K562 (cell line): ENCODE measurements around the gene IFI27L2. TPM values are rescaled to one million over a fixed set of nuclear protein-coding genes. Genes with fewer than 3 reads are reported as not detected.

Experiments used
- ATAC-seq: fragments of 200-7000 bp; cut with Tn5 transposase; 3 replicates; pipeline ENCODE4 v1.9.1; 2020; ENCODE audit warnings: moderate library complexity
- BruUV-seq: library from RNA; stranded (reverse); fragments of 400-500 nt; replicated peaks from 2 replicates; lab custom pipeline; 2021; lab: Mats Ljungman, UMichigan
- CTCF ChIA-PET: fragments of 300-600 bp; formaldehyde crosslinking; extraction: SDS; loops from one replicate; lab custom pipeline; 2021; ENCODE audit warnings: low intra/inter-chr PET ratio; lab: Yijun Ruan, JAX
- POLR2A ChIA-PET: fragments of 300-600, 350-650 bp; sonication (Branson Sonifier 250); formaldehyde crosslinking; extraction: SDS; loops from one replicate; lab custom pipeline; 2021; ENCODE audit warnings: antibody characterized with exemption, inconsistent platforms; lab: Yijun Ruan, JAX
- DNase-seq, 4 experiments: peaks; one replicate each; pipeline versions ENCODE4 v3.0.0 to v3.0.0-alpha.2; 2011 to 2018; ENCODE audit warnings: low spot score in 3 of 4, mixed read lengths in 3 of 4; ENCODE audit errors: extremely low read depth in 1 of 4
- FAIRE-seq: peaks from 2 replicates; lab custom pipeline; 2011; peaks lifted over from hg19 to GRCh38; lab: Jason Lieb, UNC
- H2AFZ ChIP-seq: 2 replicates; pipeline ENCODE4 v1.6.0; 2011; ENCODE audit warnings: low read depth, low read length, control low read depth, inconsistent platforms
- H3K27ac ChIP-seq: fragments of 200-600 bp; 3 replicates; pipeline ENCODE4 v1.8.0; 2011; ENCODE audit warnings: low read depth, mild to moderate bottlenecking, control low read depth, inconsistent platforms, low read length, moderate library complexity, mixed read lengths; ENCODE audit errors: extremely low read depth
- H3K27me3 ChIP-seq, 2 experiments: fragments of 300-600 bp in 1 of 2; 2 replicates in 1 of 2; 3 replicates in 1 of 2; pipeline versions ENCODE4 v1.6.0 to v1.8.0; 2011; ENCODE audit warnings: inconsistent platforms in 2 of 2, low read length in 2 of 2, mild to moderate bottlenecking in 1 of 2, mixed read lengths in 1 of 2, moderate library complexity in 1 of 2; ENCODE audit not compliant: control insufficient read depth in 2 of 2, insufficient read depth in 2 of 2
- H3K36me3 ChIP-seq: fragments of 300-600 bp; 3 replicates; pipeline ENCODE4 v1.8.0; 2011; ENCODE audit warnings: mild to moderate bottlenecking, low read length, inconsistent platforms; ENCODE audit not compliant: control insufficient read depth, insufficient read depth
- H3K4me1 ChIP-seq, 2 experiments: fragments of 200-600 bp in 1 of 2; replicated peaks in 1 of 2; 2 replicates in 1 of 2; 3 replicates in 1 of 2; pipeline versions ENCODE4 v1.5.1 to v1.8.0; 2011; ENCODE audit warnings: inconsistent platforms in 2 of 2, low read length in 2 of 2, mild to moderate bottlenecking in 1 of 2, mixed read lengths in 1 of 2, moderate library complexity in 1 of 2; ENCODE audit not compliant: control insufficient read depth in 2 of 2, insufficient read depth in 2 of 2
- H3K4me2 ChIP-seq: 2 replicates; pipeline ENCODE4 v1.6.1; 2011; ENCODE audit warnings: low read length, control low read depth, inconsistent platforms, mixed read lengths; ENCODE audit not compliant: insufficient read depth
- H3K4me3 ChIP-seq: fragments of 200-600 bp; sonication (generic), shearing (Covaris generic); 2 replicates; pipeline ENCODE4 v1.5.1; 2016; ENCODE audit warnings: control low read depth, inconsistent platforms
- H3K79me2 ChIP-seq: fragments of 200-600 bp; 3 replicates; pipeline ENCODE4 v1.8.0; 2011; ENCODE audit warnings: low read length, inconsistent platforms; ENCODE audit not compliant: control insufficient read depth, insufficient read depth
- H3K9ac ChIP-seq, 2 experiments: 2 replicates each; pipeline versions ENCODE4 v1.6.0 to v1.6.1; 2011; ENCODE audit warnings: low read depth in 2 of 2, low read length in 2 of 2, control low read depth in 1 of 2, inconsistent platforms in 1 of 2, mild to moderate bottlenecking in 1 of 2, mixed read lengths in 1 of 2; ENCODE audit not compliant: insufficient read depth in 1 of 2
- H3K9me1 ChIP-seq: one replicate; pipeline ENCODE4 v1.6.0; 2011; ENCODE audit warnings: inconsistent platforms, mild to moderate bottlenecking, low read length, moderate library complexity; ENCODE audit not compliant: control insufficient read depth, insufficient read depth
- H3K9me3 ChIP-seq: replicated peaks from 2 replicates; pipeline ENCODE4 v1.5.1; 2011; ENCODE audit warnings: low read depth, low read length, inconsistent platforms; ENCODE audit not compliant: control insufficient read depth, insufficient read depth
- H4K20me1 ChIP-seq: replicated peaks from 2 replicates; pipeline ENCODE4 v1.6.1; 2011; ENCODE audit warnings: low read length, inconsistent platforms, mixed read lengths; ENCODE audit not compliant: control insufficient read depth, insufficient read depth
- BMI1 ChIP-seq: fragments of 150-350 bp; IDR thresholded peaks from 2 replicates; pipeline ENCODE4 v1.6.1; 2014; ENCODE audit warnings: low read length
- NCOA6 ChIP-seq: fragments of 450-650 bp; IDR thresholded peaks from 2 replicates; pipeline ENCODE4 v1.6.1; 2017; ENCODE audit warnings: mild to moderate bottlenecking
- NR4A1 ChIP-seq, 2 experiments: fragments of 250-450 bp in 1 of 2; fragments of 450-650 bp in 1 of 2; sonication (Bioruptor Pico) in 1 of 2; IDR thresholded peaks; 2 replicates each; pipeline versions ENCODE4 v1.4.0 to v1.6.1; 2016 to 2020; ENCODE audit warnings: mild to moderate bottlenecking in 2 of 2, missing compliant biosample characterization in 1 of 2, missing genetic modification characterization in 1 of 2, moderate library complexity in 1 of 2
- PML ChIP-seq: IDR thresholded peaks from 2 replicates; pipeline ENCODE4 v1.6.1; 2012; ENCODE audit warnings: low read length, inconsistent platforms
- WHSC1 ChIP-seq: IDR thresholded peaks from one replicate; pipeline ENCODE4 v1.6.1; 2012; ENCODE audit warnings: low read length, control low read depth, inconsistent platforms
- ZHX1 ChIP-seq: fragments of 150-350 bp; conservative IDR thresholded peaks from 2 replicates; pipeline ENCODE4 v1.6.1; 2014; ENCODE audit warnings: low read length
- WGBS: fragments of 100-300 bp; shearing (Covaris generic); methylation state at CpG from one replicate; pipeline ENCODE4 v1.1.6; 2016; ENCODE audit warnings: low coverage, mixed read lengths; ENCODE audit not compliant: insufficient coverage; ENCODE audit errors: missing lambda C conversion rate; 5-methylcytosine and 5-hydroxymethylcytosine counted together
- in situ Hi-C: fragments of 300-500 bp; cut with MboI; formaldehyde crosslinking; loops from 4 replicates; pipeline ENCODE4 v1.15.0; 2018; ENCODE audit warnings: inconsistent platforms, mixed read lengths
- intact Hi-C: fragments of 100-400 bp; cut with micrococcal nuclease; formaldehyde crosslinking; loops from 2 replicates; pipeline ENCODE4 v1.14.2; 2022
- polyA plus RNA-seq, 8 experiments: library from polyadenylated mRNA; depleted of rRNA in 4 of 8; stranded (reverse) in 5 of 8; unstranded in 3 of 8; fragments of >200 nt; fragmentation: Nextera tagmentation in 2 of 8; fragmentation: Illumina TruSeq in 1 of 8; extraction: Ambion mirVana in 2 of 8; extraction: Trizol in 1 of 8; gene quantifications; 2 replicates each; pipeline versions ENCODE4 v1.2.1 to v1.2.3, GENCODE V29; 2011 to 2014; ENCODE audit warnings: inconsistent platforms in 1 of 8, missing spikeins in 1 of 8
- total RNA-seq, 7 experiments: library from RNA; depleted of rRNA in 6 of 7; stranded (reverse); fragments of >200 nt in 6 of 7; fragmentation: Illumina TruSeq in 2 of 7; extraction: Trizol in 2 of 7; gene quantifications; 2 replicates each; pipeline versions ENCODE4 v1.2.1 to v1.2.3, GENCODE V29; 2011 to 2021; ENCODE audit warnings: low replicate concordance in 1 of 7

The IFI27L2 gene
- total and polyA plus RNA-seq, 9 of the 15 experiments (the other 6 are each of a cell fraction or from before 2014, with no cell fraction given): 1.0 to 9.3 (median 4.1) TPM

GRCh38 chr14:94175011-94175745, 45.8 kb upstream of the IFI27L2 start:
- Histone ChIP-seq H4K20me1 (no peaks in the 10 kb centered on the region), H3K9me3 (no peaks in the 10 kb centered on the region), H3K36me3 (no peaks in the 10 kb centered on the region), H2AFZ (no peak overlapping the region), H3K27me3 (peaks cover 0 to 2% of the 10 kb centered on the region in 2 experiments; a peak in 3 of 5 replicates), H3K4me1 (peaks cover 0 to 16% of the 10 kb centered on the region in 2 experiments; a peak in 2 of 5 replicates)
- POLR2A ChIA-PET: interaction anchor here (1.0 kb wide), 1 partner anchor 117 kb away, joined by 3 read pairs; no protein-coding TSS in a partner anchor
- BruUV-seq: no TSS peak
- TF ChIP-seq NR4A1 (CRISPR knock-in tag; IDR thresholded peaks at IDR 0.05): no peak
- no peak for TF ChIP-seq NR4A1 (tag; IDR thresholded peaks at IDR 0.05)
- TF ChIP-seq BMI1: 0 out of 2 replicates have a peak, but pooled peaks have one; percentile 5
- TF ChIP-seq PML: no peak
- TF ChIP-seq WHSC1: no peak
- TF ChIP-seq NCOA6: no peak
- TF ChIP-seq ZHX1: no peak
- TF ChIP-seq, all 486 proteins: peak for 1
- FAIRE-seq: no peak
- H3K4me2 ChIP-seq: no peak overlapping the region
- ATAC-seq: no peak
- H3K4me3 ChIP-seq: no peak overlapping the region
- H3K9ac ChIP-seq: no peak overlapping the region
- no peak overlapping the region for H3K27ac ChIP-seq
- no peaks in the 10 kb centered on the region for H3K79me2 ChIP-seq
- DNase-seq: no peak
- in situ Hi-C loops (loop anchor here (25.0 kb wide), 1 partner anchor 513 kb away; no protein-coding TSS in a partner anchor), intact Hi-C loops (no loop called here)
- CTCF ChIA-PET: no interaction called here
- 3% methylated on average over 14 of the region's 30 CpGs for WGBS
- no peaks in the 10 kb centered on the region for H3K9me1 ChIP-seq
